Measurements from ENCODE around the gene SDK1.
A peak's percentile ranks its signal among the peaks of the same experiment; 100 is the strongest.

Gene SDK1

GRCh38 chr7:4240520-4241303 is 939.7 kb downstream of the SDK1 start:
- no peak for TF ChIP-seq EZH2 (IDR thresholded peaks at IDR 0.05; ENCODE audit: borderline replicate concordance, low read depth, low read length, severe bottlenecking)
- TF ChIP-seq, protein P1, sequence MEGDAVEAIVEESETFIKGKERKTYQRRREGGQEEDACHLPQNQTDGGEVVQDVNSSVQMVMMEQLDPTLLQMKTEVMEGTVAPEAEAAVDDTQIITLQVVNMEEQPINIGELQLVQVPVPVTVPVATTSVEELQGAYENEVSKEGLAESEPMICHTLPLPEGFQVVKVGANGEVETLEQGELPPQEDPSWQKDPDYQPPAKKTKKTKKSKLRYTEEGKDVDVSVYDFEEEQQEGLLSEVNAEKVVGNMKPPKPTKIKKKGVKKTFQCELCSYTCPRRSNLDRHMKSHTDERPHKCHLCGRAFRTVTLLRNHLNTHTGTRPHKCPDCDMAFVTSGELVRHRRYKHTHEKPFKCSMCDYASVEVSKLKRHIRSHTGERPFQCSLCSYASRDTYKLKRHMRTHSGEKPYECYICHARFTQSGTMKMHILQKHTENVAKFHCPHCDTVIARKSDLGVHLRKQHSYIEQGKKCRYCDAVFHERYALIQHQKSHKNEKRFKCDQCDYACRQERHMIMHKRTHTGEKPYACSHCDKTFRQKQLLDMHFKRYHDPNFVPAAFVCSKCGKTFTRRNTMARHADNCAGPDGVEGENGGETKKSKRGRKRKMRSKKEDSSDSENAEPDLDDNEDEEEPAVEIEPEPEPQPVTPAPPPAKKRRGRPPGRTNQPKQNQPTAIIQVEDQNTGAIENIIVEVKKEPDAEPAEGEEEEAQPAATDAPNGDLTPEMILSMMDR (IDR thresholded peaks at IDR 0.05; ENCODE audit: borderline replicate concordance, extremely low read depth, low read length, poor library complexity, severe bottlenecking) = no peak
- Histone ChIP-seq H3K4me3 (ENCODE audit: low read depth in 1 of 2, low read length in 2 of 2) (no peak overlapping the region), H3K9ac (ENCODE audit: low read depth, low read length) (no peak overlapping the region), H3K9me3 (ENCODE audit: insufficient read depth, low read length, severe bottlenecking) (peaks cover 3% of the 10 kb centered on the region), H3K27ac (ENCODE audit: low read length) (no peak overlapping the region), H3K27me3 (ENCODE audit: insufficient read depth, low read length, poor library complexity) (no peaks in the 10 kb centered on the region), H4K20me1 (ENCODE audit: insufficient read depth, low read length) (no peaks in the 10 kb centered on the region), H3K4me1 (ENCODE audit: insufficient read depth, low read length) (no peaks in the 10 kb centered on the region), H3K4me2 (ENCODE audit: insufficient read depth, low read length) (no peak overlapping the region), H2AFZ (ENCODE audit: low read depth, low read length) (no peak overlapping the region), H3K36me3 (ENCODE audit: insufficient read depth, low read length) (no peaks in the 10 kb centered on the region), H3K79me2 (ENCODE audit: insufficient read depth, low read length) (no peaks in the 10 kb centered on the region)
- DNase-seq (no peak), ATAC-seq (ENCODE audit: insufficient read depth, low read depth) (no peak)

- H3K4me1 ChIP-seq (ENCODE audit: insufficient read depth, low read length) = no peaks in the 10 kb centered on the region
- no peak overlapping the region for H3K27ac ChIP-seq (ENCODE audit: low read length)
- TF ChIP-seq, protein P1 (IDR thresholded peaks at IDR 0.05; ENCODE audit: borderline replicate concordance, extremely low read depth, low read length, poor library complexity, severe bottlenecking) = no peak
- TF ChIP-seq EZH2 (IDR thresholded peaks at IDR 0.05; ENCODE audit: borderline replicate concordance, low read depth, low read length, severe bottlenecking) = no peak
- no peaks in the 10 kb centered on the region for H3K27me3 ChIP-seq (ENCODE audit: insufficient read depth, low read length, poor library complexity)
- no peak overlapping the region for H3K4me2 ChIP-seq (ENCODE audit: insufficient read depth, low read length)
- H4K20me1 ChIP-seq (ENCODE audit: insufficient read depth, low read length) = no peaks in the 10 kb centered on the region
- no peak overlapping the region for H3K4me3 ChIP-seq (ENCODE audit: low read depth in 1 of 2, low read length in 2 of 2)
- no peak overlapping the region for H2AFZ ChIP-seq (ENCODE audit: low read depth, low read length)
- no peak for DNase-seq
- H3K9me3 ChIP-seq (ENCODE audit: insufficient read depth, low read length, severe bottlenecking) = peaks cover 3% of the 10 kb centered on the region
- no peak for ATAC-seq (ENCODE audit: insufficient read depth, low read depth)
- no peaks in the 10 kb centered on the region for H3K79me2 ChIP-seq (ENCODE audit: insufficient read depth, low read length)
- no peak overlapping the region for H3K9ac ChIP-seq (ENCODE audit: low read depth, low read length)
- no peaks in the 10 kb centered on the region for H3K36me3 ChIP-seq (ENCODE audit: insufficient read depth, low read length)
Observed at GRCh38 chr7:4241304-4241612, 940.2 kb downstream of the SDK1 start.

GRCh38 chr7:4241791-4242190 is 940.7 kb downstream of the SDK1 start:
- no peaks in the 10 kb centered on the region for H3K27me3 ChIP-seq (ENCODE audit: insufficient read depth, low read length, poor library complexity)
- H3K9ac ChIP-seq (ENCODE audit: low read depth, low read length) = no peak overlapping the region
- no peak overlapping the region for H3K4me3 ChIP-seq (ENCODE audit: low read depth in 1 of 2, low read length in 2 of 2)
- H3K27ac ChIP-seq (ENCODE audit: low read length) = no peak overlapping the region
- no peaks in the 10 kb centered on the region for H3K4me1 ChIP-seq (ENCODE audit: insufficient read depth, low read length)
- no peak overlapping the region for H2AFZ ChIP-seq (ENCODE audit: low read depth, low read length)
- TF ChIP-seq, protein P1 (IDR thresholded peaks at IDR 0.05; ENCODE audit: borderline replicate concordance, extremely low read depth, low read length, poor library complexity, severe bottlenecking) = peak; percentile 9
- TF ChIP-seq EZH2 (IDR thresholded peaks at IDR 0.05; ENCODE audit: borderline replicate concordance, low read depth, low read length, severe bottlenecking) = no peak
- no peak for DNase-seq
- peaks cover 3% of the 10 kb centered on the region for H3K9me3 ChIP-seq (ENCODE audit: insufficient read depth, low read length, severe bottlenecking)
- no peaks in the 10 kb centered on the region for H3K79me2 ChIP-seq (ENCODE audit: insufficient read depth, low read length)
- H4K20me1 ChIP-seq (ENCODE audit: insufficient read depth, low read length) = no peaks in the 10 kb centered on the region
- ATAC-seq (ENCODE audit: insufficient read depth, low read depth) = no peak
- H3K4me2 ChIP-seq (ENCODE audit: insufficient read depth, low read length) = no peak overlapping the region
- no peaks in the 10 kb centered on the region for H3K36me3 ChIP-seq (ENCODE audit: insufficient read depth, low read length)
